NCI-H2029 treated with DMSO at 0.1 percent for 48 hours (cell line): ENCODE data around the gene MUC4.
"Not testable (repeated sequence)": the region's sequence is repeated elsewhere in the genome, so short reads cannot be mapped to it uniquely, and the experiment has no call there.

Experiments used
- DNase-seq: peaks from one replicate; lab custom pipeline; 2025; lab: John Stamatoyannopoulos, UW

The MUC4 gene

GRCh38 chr3:195760345-195761122, 51.2 kb downstream of the MUC4 start:
- DNase-seq = no peak

GRCh38 chr3:195758721-195759353, 52.9 kb downstream of the MUC4 start:
- no peak for DNase-seq

GRCh38 chr3:195757827-195758226, 53.9 kb downstream of the MUC4 start:
- no peak for DNase-seq

- DNase-seq = no peak
Observed at GRCh38 chr3:195757438-195757770, 54.3 kb downstream of the MUC4 start.

GRCh38 chr3:195755791-195756676, 55.7 kb downstream of the MUC4 start:
- no peak for DNase-seq

GRCh38 chr3:195755391-195755790, 56.3 kb downstream of the MUC4 start:
- DNase-seq = no peak

GRCh38 chr3:195754906-195755305, 56.8 kb downstream of the MUC4 start:
- DNase-seq = no peak

GRCh38 chr3:195754141-195754540, 57.6 kb downstream of the MUC4 start:
- DNase-seq = no peak

- DNase-seq = no peak
Observed at GRCh38 chr3:195753581-195753980, 58.1 kb downstream of the MUC4 start.

- DNase-seq = no peak
Observed at GRCh38 chr3:195752546-195753331, 59.0 kb downstream of the MUC4 start.

- DNase-seq = no peak
Observed at GRCh38 chr3:195752066-195752465, 59.7 kb downstream of the MUC4 start.

GRCh38 chr3:195751560-195751959, 60.2 kb downstream of the MUC4 start:
- peak; percentile 45 for DNase-seq

- no peak for DNase-seq
Observed at GRCh38 chr3:195750797-195751520, 60.8 kb downstream of the MUC4 start.

GRCh38 chr3:195749101-195749500, 62.6 kb downstream of the MUC4 start:
- not testable (repeated sequence) for DNase-seq

GRCh38 chr3:195748661-195749060, 63.1 kb downstream of the MUC4 start:
- DNase-seq = no peak

- no peak for DNase-seq
Observed at GRCh38 chr3:195746751-195747150, 65.0 kb downstream of the MUC4 start.

- DNase-seq = no peak
Observed at GRCh38 chr3:195746346-195746745, 65.4 kb downstream of the MUC4 start.

- DNase-seq = no peak
Observed at GRCh38 chr3:195744437-195744836, 67.3 kb downstream of the MUC4 start.

- no peak for DNase-seq
Observed at GRCh38 chr3:195739561-195740111, 72.1 kb downstream of the MUC4 start.

GRCh38 chr3:195738274-195739044, 73.3 kb downstream of the MUC4 start:
- DNase-seq = no peak
